ENCODE results near the gene C2orf76. TPM values are rescaled to one million over a fixed set of nuclear protein-coding genes. Genes with fewer than 3 reads are reported as not detected.

Gene C2orf76
- total RNA-seq, 4 donors from 2014 or later, result 5.3 to 19.9 (median 13.3) TPM

DNA sequence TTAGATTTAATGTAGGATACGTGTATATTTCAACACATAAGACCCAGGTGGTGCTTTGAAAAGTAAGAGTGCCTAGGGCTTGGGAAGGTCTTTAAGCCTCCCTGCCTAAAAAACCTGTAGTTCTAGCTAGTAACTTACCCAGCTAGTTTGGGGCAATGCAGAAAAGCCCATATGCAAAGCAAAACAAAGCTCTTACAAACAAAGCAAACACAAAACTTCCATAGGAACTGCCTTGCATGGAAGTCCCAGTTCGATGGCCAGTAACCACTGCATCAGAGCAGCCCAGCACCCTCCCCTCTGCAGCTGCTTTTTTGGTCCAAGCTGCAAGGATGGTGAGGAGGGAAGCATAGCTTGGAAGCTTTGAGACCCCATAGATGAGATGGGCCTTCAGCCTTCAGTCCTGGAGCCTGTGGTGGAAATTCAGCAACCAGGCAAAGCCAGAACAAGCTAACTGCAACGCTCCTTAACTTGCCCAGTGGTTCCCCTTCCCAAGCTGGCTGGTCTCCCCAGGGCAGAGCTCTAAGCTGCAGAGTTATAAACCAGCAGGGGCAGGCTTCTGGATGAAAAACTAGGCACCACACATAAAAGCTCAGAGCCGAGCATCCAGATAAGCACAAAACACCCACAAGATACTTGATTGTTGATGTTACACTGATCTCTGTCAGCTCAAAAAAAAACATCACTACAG is 16.2 kb downstream of the C2orf76 start:
- H3K27me3 ChIP-seq, result no peaks in the 10 kb centered on the region
- no peak for DNase-seq
- WGBS, 2 donors, result 80 to 83% methylated on average over 3 to 4 of the region's 4 CpGs

DNA sequence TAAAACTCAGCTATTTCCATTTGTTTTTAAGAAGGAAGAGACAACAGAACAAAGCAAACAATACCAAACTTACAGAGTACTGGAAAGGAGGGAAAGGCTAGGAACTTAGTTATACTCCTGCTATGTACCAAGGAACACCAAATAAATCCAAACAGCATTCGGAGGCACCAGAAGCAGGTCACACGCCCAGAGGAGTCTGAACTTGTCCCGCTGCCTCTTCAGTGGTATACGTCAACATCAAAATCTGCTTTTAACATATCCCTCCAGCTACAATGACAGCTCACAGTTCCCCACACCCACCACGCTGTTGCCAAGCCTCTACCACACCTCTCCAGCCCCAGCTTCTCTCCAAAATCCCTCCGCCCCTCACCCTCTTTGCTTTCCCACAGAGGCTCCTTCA is 17.3 kb downstream of the C2orf76 start:
- no peaks in the 10 kb centered on the region for H3K36me3 ChIP-seq
- 92 to 94% methylated on average over 6 of the region's 6 CpGs for WGBS, 2 donors
- H3K4me1 ChIP-seq, result peaks cover 0 to 4% of the 10 kb centered on the region in 2 donors
- H3K4me3 ChIP-seq (replicated peaks in 1 of 3), result no peak overlapping the region
- DNase-seq, result no peak
- intact Hi-C loops (cut with DNase I), result no loop called here
- no peak for TF ChIP-seq POLR2A (IDR thresholded peaks at IDR 0.05)
- H3K27ac ChIP-seq, result no peak overlapping the region
- no peaks in the 10 kb centered on the region for H3K27me3 ChIP-seq
- no peaks in the 10 kb centered on the region for H3K9me3 ChIP-seq

More for the DNA sequence above, 16.2 kb downstream of the C2orf76 start:
- H3K9me3 ChIP-seq, result no peaks in the 10 kb centered on the region
- no peak overlapping the region for H3K4me3 ChIP-seq (replicated peaks in 1 of 3)
- no peak overlapping the region for H3K27ac ChIP-seq
- peaks cover 0 to 4% of the 10 kb centered on the region in 2 donors for H3K4me1 ChIP-seq
- H3K36me3 ChIP-seq, result no peaks in the 10 kb centered on the region
- TF ChIP-seq POLR2A (IDR thresholded peaks at IDR 0.05), result no peak
- TF ChIP-seq, protein P1, sequence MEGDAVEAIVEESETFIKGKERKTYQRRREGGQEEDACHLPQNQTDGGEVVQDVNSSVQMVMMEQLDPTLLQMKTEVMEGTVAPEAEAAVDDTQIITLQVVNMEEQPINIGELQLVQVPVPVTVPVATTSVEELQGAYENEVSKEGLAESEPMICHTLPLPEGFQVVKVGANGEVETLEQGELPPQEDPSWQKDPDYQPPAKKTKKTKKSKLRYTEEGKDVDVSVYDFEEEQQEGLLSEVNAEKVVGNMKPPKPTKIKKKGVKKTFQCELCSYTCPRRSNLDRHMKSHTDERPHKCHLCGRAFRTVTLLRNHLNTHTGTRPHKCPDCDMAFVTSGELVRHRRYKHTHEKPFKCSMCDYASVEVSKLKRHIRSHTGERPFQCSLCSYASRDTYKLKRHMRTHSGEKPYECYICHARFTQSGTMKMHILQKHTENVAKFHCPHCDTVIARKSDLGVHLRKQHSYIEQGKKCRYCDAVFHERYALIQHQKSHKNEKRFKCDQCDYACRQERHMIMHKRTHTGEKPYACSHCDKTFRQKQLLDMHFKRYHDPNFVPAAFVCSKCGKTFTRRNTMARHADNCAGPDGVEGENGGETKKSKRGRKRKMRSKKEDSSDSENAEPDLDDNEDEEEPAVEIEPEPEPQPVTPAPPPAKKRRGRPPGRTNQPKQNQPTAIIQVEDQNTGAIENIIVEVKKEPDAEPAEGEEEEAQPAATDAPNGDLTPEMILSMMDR (IDR thresholded peaks at IDR 0.05), result no peak
- intact Hi-C loops (cut with DNase I), result no loop called here

DNA sequence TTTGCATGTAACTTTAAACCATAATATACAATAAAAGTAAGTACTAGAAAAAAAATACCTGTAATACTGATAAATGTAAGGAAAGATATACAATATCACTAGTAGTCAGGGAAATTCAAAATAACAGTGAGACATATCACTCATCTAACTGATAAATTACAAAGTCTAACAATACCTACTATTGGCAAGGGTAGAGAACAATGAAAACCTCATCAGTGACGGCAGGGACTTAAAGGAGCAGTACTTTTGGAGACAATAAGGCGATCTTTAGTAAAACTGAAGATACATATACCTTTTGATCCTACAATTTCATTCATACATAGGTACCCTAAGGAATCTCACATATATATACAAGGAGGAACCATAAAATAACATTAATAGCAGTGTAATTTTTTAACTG is 24.9 kb downstream of the C2orf76 start:
- 88 to 94% methylated on average over 2 of the region's 2 CpGs for WGBS, 2 donors
- Histone ChIP-seq H3K27me3 (no peaks in the 10 kb centered on the region), H3K4me3 (replicated peaks in 1 of 3) (no peak overlapping the region), H3K27ac (no peak overlapping the region), H3K36me3 (no peaks in the 10 kb centered on the region), H3K4me1 (no peaks in the 10 kb centered on the region), H3K9me3 (no peaks in the 10 kb centered on the region)
- intact Hi-C loops (cut with DNase I), result no loop called here
- TF ChIP-seq POLR2A (IDR thresholded peaks at IDR 0.05), result no peak
- TF ChIP-seq, protein P1 (IDR thresholded peaks at IDR 0.05), result no peak
- no peak for DNase-seq

DNA sequence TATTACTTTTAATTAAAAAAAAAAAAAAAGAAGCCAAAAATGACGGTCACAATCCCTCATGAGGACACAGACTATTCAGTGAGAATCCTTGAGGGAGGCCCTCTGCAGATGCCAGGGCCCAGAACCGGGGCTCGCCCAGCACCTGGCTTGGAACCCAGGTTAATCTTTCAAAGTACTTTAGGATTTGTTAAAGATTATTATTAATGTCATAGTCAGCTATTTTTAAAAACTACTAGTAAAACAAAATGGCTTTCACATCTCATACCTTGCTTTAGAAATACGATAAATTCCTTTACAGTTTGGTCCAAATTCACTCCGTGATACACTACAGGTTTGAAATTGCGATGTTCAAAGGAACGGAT is 27.1 kb downstream of the C2orf76 start:
- intact Hi-C loops (cut with DNase I), result no loop called here

DNA sequence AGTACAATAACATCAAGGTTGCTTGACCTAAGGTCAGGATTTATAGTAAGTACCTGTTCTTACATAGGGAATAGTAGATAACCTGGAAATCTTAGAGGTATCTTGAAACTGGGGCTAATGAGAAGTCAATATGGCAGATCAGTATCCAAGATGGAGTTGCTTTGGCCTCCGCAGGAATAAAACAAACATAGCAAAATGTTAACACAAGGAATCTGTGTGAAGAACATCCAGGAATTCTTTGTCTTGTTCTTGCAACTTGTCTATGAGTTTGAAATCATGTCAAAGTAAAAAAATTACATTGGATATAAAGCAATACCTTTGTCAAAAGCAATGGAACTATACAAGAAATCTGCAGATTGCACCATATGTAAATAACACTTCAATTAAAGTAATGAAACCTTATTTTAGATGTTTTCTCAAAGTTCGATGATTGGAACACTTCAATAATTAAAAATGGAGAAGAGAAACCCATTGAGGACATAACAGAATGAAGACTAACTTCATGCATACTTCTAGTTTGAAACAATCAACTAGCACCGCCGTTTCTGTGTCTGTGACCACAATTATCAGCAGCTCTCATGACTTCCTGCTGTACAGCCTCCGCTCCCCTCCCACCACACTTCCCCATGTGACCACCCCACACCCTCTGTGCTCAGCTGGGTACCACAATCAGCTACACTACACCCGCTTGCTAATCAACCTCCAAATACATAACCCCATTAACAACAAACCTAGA is 27.6 kb downstream of the C2orf76 start:
- Histone ChIP-seq H3K27me3 (no peaks in the 10 kb centered on the region), H3K36me3 (no peaks in the 10 kb centered on the region), H3K9me3 (no peaks in the 10 kb centered on the region), H3K27ac (no peak overlapping the region), H3K4me3 (replicated peaks in 1 of 3) (no peak overlapping the region), H3K4me1 (no peaks in the 10 kb centered on the region)
- intact Hi-C loops (cut with DNase I), result no loop called here
- no peak for DNase-seq
- TF ChIP-seq POLR2A (IDR thresholded peaks at IDR 0.05), result no peak
- TF ChIP-seq, protein P1 (IDR thresholded peaks at IDR 0.05), result no peak
- 86% methylated on average over 6 of the region's 6 CpGs for WGBS, 2 donors

More for the DNA sequence above, 27.1 kb downstream of the C2orf76 start:
- Histone ChIP-seq H3K4me1 (no peaks in the 10 kb centered on the region), H3K27ac (no peak overlapping the region), H3K27me3 (no peaks in the 10 kb centered on the region), H3K9me3 (no peaks in the 10 kb centered on the region), H3K4me3 (replicated peaks in 1 of 3) (no peak overlapping the region), H3K36me3 (no peaks in the 10 kb centered on the region)
- DNase-seq, result no peak
- WGBS, 2 donors, result 96% methylated on average over 7 of the region's 7 CpGs
- TF ChIP-seq POLR2A (IDR thresholded peaks at IDR 0.05), result no peak
- TF ChIP-seq, protein P1 (IDR thresholded peaks at IDR 0.05), result no peak

Measured in thyroid gland (tissue), 4 donors.